ENCODE data around the gene TRDN.

TRDN gene

DNA sequence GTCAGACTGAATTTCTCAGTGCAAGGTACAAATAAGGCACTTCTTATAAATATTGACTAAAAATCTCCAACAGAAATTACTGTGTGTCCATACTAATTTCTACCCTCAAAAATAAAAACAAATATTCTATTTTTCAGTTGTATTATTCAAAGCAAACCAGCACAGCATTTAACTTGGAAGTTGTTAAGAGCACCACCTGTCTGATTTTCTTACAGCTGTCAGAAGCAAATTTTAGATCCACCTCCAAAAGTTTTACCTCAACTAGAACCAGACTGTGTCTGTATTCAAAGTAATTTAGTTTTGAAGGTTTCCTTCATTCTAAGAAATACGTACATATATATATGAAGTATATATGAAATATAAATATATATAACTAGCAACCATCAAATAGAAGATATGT lies 1.2 kb downstream of the TRDN start:
- in situ Hi-C loops (cut with MboI; ENCODE audit: low sequenced_read_pairs, unreplicated experiment): no loop called here
- TF ChIP-seq, protein P1, sequence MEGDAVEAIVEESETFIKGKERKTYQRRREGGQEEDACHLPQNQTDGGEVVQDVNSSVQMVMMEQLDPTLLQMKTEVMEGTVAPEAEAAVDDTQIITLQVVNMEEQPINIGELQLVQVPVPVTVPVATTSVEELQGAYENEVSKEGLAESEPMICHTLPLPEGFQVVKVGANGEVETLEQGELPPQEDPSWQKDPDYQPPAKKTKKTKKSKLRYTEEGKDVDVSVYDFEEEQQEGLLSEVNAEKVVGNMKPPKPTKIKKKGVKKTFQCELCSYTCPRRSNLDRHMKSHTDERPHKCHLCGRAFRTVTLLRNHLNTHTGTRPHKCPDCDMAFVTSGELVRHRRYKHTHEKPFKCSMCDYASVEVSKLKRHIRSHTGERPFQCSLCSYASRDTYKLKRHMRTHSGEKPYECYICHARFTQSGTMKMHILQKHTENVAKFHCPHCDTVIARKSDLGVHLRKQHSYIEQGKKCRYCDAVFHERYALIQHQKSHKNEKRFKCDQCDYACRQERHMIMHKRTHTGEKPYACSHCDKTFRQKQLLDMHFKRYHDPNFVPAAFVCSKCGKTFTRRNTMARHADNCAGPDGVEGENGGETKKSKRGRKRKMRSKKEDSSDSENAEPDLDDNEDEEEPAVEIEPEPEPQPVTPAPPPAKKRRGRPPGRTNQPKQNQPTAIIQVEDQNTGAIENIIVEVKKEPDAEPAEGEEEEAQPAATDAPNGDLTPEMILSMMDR (IDR thresholded peaks at IDR 0.05; ENCODE audit: borderline replicate concordance, control extremely low read depth, extremely low read depth, insufficient read depth, missing control alignments): no peak
- DNase-seq (ENCODE audit: low spot score): no peak

- in situ Hi-C loops (cut with MboI; ENCODE audit: low sequenced_read_pairs, unreplicated experiment): no loop called here
- TF ChIP-seq, protein P1 (IDR thresholded peaks at IDR 0.05; ENCODE audit: borderline replicate concordance, control extremely low read depth, extremely low read depth, insufficient read depth, missing control alignments): no peak
- no peak for DNase-seq (ENCODE audit: low spot score)
Observed at GRCh38 chr6:123635144-123635543, 1.6 kb downstream of the TRDN start.

GRCh38 chr6:123632641-123633040 lies 4.1 kb downstream of the TRDN start:
- no peak for DNase-seq (ENCODE audit: low spot score)
- in situ Hi-C loops (cut with MboI; ENCODE audit: low sequenced_read_pairs, unreplicated experiment): no loop called here
- TF ChIP-seq, protein P1 (IDR thresholded peaks at IDR 0.05; ENCODE audit: borderline replicate concordance, control extremely low read depth, extremely low read depth, insufficient read depth, missing control alignments): no peak

DNA sequence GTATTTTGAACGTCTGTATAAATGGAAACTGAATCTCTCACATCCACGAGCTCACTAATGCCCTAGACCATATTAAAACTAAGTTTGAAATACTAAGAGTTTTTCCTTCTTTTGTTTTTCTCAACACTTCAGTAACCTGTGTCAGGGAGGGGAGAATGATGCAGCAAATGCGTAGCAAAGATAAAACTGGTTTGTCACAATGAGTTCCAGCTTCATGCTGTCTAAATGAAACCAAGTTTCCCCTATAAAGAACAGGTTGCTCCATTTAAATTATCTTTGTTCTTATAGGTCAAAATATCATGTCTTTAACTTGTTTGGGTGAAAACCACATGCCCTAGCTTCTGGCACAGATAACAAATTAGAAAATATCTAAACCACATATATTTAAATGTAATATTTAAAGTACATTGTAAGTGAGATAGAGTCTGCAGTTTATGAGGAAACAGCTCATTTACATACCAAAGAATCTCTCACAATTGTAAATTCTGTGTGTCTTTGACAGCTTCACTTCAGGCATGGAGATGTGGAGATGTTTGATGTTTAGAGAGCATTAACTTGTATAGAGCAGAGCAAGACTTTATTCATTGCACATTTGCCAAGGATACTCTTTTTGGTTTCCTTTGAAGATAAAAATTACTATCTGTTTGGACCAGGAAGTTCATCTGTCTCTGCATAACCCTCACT lies 7.3 kb downstream of the TRDN start:
- TF ChIP-seq, protein P1 (IDR thresholded peaks at IDR 0.05; ENCODE audit: borderline replicate concordance, control extremely low read depth, extremely low read depth, insufficient read depth, missing control alignments): no peak
- in situ Hi-C loops (cut with MboI; ENCODE audit: low sequenced_read_pairs, unreplicated experiment): no loop called here
- DNase-seq (ENCODE audit: low spot score): no peak

DNA sequence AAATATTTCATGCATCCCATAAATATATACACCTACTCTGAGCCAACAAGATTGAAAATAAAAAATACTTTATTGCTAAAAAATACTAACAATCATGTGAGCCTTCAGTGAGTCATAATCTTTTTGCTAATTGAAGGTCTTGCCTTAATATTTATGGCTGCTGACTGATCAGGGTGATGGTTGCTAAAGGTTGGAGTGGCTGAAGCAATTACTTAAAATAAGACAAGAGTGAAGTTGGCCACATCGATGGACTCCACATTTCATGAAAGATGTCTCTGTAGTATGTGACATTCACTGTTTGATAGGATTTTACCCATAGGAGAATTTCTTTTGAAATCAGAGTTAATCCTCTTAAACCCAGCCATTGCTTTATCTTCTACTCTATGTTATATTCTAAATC lies 11.1 kb downstream of the TRDN start:
- TF ChIP-seq, protein P1 (IDR thresholded peaks at IDR 0.05; ENCODE audit: borderline replicate concordance, control extremely low read depth, extremely low read depth, insufficient read depth, missing control alignments): no peak
- no peak for DNase-seq (ENCODE audit: low spot score)
- in situ Hi-C loops (cut with MboI; ENCODE audit: low sequenced_read_pairs, unreplicated experiment): no loop called here

- in situ Hi-C loops (cut with MboI; ENCODE audit: low sequenced_read_pairs, unreplicated experiment): no loop called here
- DNase-seq (ENCODE audit: low spot score): no peak
- TF ChIP-seq, protein P1 (IDR thresholded peaks at IDR 0.05; ENCODE audit: borderline replicate concordance, control extremely low read depth, extremely low read depth, insufficient read depth, missing control alignments): no peak
Observed at GRCh38 chr6:123622780-123623179, 14.0 kb downstream of the TRDN start.

Measured in GM13976 (cell line).